GM12878 (cell line): ENCODE results near the gene C10orf67.

ENCODE experiments used
- BRCA1 ChIP-seq: IDR thresholded peaks from 2 replicates; pipeline ENCODE4 v1.6.1; 2011; ENCODE audit warnings: low read depth, low read length, improper control_type of control experiment
- FOXK2 ChIP-seq: fragments of 450-650 bp; IDR thresholded peaks from 2 replicates; pipeline ENCODE4 v1.6.1; 2017; ENCODE audit warnings: mild to moderate bottlenecking, moderate library complexity
- NFXL1 ChIP-seq: fragments of 450-650 bp; IDR thresholded peaks from 2 replicates; pipeline ENCODE4 v1.6.1; 2017; ENCODE audit warnings: antibody characterized with exemption, mild to moderate bottlenecking, borderline replicate concordance
- NFYA ChIP-seq: IDR thresholded peaks from 2 replicates; pipeline ENCODE4 v1.6.1; 2011; ENCODE audit warnings: low read depth, mild to moderate bottlenecking, low read length, improper control_type of control experiment, borderline replicate concordance
- SRF ChIP-seq, 2 experiments: IDR thresholded peaks; 2 replicates each; pipeline ENCODE4 v1.6.1; 2011; ENCODE audit warnings: low read depth in 2 of 2, low read length in 2 of 2, mild to moderate bottlenecking in 1 of 2, moderate library complexity in 1 of 2
- ZNF274 ChIP-seq: IDR thresholded peaks from one replicate; pipeline ENCODE4 v1.8.0; 2011; ENCODE audit not compliant: insufficient read length, insufficient read depth
- TF ChIP-seq, protein P1 (sequence below): fragments of 450-650 bp; formaldehyde crosslinking; IDR thresholded peaks from 2 replicates; pipeline ENCODE4 v1.4.0; 2020; ENCODE audit warnings: mild to moderate bottlenecking, moderate library complexity

DNA sequence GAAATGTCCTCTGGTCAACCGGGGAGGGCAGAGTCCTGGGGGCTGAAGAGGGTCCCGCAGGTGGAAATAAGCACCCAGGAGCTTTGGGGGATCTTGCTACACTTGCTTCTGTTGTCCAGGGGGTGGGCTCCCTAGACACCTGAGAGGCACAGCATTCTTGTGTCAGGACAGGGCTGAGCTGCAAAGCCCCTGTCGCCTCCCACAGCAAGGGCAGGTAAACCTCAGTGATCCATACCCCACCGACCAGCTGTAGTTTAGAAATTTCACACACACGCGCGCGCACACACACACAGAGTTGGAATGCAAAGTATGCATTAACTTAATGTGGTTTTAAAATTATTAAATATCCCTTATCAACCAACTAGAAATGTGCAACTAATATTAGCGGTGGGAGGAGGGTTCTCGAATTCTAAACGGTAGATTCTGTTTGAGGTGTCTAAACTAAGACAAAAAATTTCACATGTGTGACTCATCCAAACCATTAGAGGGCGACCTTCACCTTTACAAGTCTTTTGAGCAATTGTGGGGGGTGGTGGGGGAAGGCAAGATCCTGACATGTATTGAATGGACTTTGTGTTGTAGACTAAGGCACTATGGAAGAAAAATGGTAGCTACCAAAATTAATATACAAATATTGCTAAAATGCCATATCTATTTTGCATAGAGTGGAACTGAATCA lies 186.8 kb downstream of the C10orf67 start:
- TF ChIP-seq FOXK2 = no peak
- no peak for TF ChIP-seq SRF (IDR thresholded peaks at IDR 0.05; ENCODE audit: low read depth in 2 of 2, low read length in 2 of 2)
- TF ChIP-seq, protein P1, sequence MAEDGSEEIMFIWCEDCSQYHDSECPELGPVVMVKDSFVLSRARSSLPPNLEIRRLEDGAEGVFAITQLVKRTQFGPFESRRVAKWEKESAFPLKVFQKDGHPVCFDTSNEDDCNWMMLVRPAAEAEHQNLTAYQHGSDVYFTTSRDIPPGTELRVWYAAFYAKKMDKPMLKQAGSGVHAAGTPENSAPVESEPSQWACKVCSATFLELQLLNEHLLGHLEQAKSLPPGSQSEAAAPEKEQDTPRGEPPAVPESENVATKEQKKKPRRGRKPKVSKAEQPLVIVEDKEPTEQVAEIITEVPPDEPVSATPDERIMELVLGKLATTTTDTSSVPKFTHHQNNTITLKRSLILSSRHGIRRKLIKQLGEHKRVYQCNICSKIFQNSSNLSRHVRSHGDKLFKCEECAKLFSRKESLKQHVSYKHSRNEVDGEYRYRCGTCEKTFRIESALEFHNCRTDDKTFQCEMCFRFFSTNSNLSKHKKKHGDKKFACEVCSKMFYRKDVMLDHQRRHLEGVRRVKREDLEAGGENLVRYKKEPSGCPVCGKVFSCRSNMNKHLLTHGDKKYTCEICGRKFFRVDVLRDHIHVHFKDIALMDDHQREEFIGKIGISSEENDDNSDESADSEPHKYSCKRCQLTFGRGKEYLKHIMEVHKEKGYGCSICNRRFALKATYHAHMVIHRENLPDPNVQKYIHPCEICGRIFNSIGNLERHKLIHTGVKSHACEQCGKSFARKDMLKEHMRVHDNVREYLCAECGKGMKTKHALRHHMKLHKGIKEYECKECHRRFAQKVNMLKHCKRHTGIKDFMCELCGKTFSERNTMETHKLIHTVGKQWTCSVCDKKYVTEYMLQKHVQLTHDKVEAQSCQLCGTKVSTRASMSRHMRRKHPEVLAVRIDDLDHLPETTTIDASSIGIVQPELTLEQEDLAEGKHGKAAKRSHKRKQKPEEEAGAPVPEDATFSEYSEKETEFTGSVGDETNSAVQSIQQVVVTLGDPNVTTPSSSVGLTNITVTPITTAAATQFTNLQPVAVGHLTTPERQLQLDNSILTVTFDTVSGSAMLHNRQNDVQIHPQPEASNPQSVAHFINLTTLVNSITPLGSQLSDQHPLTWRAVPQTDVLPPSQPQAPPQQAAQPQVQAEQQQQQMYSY (CRISPR knock-in tag) = no peak
- TF ChIP-seq NFXL1 = no peak
- TF ChIP-seq NFYA = no peak
- no peak for TF ChIP-seq BRCA1
- TF ChIP-seq ZNF274 = no peak
